Amniotic epithelial cell (primary cell): Measurements from ENCODE around the gene E4F1.
"Not testable (repeated sequence)": the region's sequence is repeated elsewhere in the genome, so short reads cannot be mapped to it uniquely, and the experiment has no call there.

Experiments used
- DNase-seq: peaks from one replicate; pipeline ENCODE4 v3.0.0-alpha.2; 2010; ENCODE audit warnings: low read depth

The E4F1 gene

DNA sequence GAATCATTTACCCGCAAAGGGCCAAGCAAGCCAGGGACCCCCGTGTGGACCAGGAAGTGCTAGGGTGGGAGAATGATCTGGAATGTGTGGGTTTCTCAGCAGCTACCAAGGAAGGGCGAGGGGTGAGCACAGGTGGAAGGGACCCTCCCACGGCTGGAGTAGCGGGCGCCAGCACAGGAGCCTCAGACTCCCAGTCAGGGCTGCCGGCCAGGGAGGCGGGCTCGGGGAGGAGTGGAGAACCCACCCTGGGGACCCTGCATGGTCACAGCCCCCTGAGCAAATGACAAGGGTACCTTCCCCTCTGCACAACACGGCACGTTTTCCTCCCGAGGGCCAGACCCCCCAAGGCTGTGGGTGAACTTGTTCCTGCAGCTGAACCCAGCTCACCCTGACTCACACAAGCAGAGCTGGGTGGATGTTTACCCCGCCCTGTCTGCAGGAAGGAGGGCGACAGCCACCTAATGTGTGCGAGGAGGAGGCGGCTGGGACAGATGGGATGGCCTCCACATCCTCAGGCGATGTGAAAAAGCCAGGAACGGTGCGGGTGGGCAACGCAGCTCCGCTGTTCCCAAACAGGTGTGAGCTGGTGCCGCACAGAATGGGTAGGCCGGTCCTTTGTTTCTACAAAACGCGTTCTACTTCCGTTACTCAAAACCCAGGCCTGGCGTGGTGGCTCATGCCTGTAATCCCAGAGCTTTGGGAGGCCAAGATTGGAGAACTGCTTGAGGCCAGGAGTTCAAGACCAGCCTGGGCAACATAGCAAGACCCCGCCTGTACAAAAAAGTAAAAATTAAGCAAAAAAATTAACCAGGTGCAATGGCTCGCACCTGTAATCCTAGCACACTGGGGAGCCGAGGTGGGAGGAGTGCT lies 21.8 kb downstream of the E4F1 start:
- no peak for DNase-seq

DNA sequence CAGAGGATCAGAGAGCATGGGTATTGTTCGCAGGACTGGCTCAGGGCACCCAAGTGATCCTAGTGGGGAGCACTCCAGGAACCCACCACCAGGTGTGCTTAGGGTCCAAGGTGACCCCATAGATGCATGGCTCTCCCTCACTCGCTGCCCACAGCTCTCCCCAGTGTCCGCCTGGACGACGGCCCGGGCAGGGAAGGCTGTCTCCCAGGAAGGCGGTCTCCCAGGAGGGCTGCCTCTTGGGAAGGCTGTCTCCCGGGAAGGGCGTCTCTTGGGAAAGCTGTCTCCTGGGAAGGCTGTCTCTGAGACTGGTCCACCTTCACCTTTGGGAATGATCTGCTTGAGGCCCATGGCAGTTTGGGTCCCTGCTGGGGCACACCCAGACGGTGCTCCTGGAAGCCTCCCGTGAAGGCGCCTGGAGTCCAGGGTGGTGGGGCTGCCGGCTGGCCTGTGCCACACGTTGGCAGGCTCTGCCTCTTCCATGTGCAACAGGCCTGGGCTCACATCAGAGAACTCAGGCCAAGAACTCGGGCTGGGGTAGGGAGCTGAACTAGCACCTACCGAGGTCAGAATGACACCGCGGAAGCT lies 23.0 kb downstream of the E4F1 start:
- DNase-seq, result no peak

DNA sequence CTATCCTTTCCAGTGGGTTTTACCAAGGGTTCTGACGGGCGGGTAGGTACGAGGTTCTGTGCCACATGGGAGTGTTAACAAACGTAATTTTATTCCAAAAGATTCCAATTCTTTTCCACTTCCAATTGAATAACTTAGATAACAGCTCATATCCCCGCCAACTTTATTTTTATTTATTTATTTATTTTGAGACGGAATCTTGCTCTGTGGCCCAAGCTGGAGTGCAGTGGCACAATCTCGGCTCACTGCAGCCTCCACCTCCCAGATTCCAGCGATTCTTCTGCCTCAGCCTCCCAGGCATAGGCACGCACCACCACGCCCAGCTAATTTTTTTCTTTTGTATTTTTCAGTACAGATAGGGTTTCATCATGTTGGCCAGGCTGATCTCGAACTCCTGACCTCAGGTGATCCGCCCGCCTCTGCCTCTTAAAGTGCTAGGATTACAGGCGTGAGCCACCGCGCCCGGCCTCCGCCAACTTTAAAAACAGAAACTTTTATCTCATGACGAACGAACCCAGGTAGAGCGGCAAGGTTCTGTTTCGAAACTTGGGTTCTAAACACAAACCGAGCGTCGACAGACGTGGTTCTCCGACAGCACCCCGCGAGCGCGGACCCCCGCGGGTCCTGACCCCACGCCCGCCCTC lies 27.4 kb downstream of the E4F1 start:
- peak; percentile 47 for DNase-seq

DNA sequence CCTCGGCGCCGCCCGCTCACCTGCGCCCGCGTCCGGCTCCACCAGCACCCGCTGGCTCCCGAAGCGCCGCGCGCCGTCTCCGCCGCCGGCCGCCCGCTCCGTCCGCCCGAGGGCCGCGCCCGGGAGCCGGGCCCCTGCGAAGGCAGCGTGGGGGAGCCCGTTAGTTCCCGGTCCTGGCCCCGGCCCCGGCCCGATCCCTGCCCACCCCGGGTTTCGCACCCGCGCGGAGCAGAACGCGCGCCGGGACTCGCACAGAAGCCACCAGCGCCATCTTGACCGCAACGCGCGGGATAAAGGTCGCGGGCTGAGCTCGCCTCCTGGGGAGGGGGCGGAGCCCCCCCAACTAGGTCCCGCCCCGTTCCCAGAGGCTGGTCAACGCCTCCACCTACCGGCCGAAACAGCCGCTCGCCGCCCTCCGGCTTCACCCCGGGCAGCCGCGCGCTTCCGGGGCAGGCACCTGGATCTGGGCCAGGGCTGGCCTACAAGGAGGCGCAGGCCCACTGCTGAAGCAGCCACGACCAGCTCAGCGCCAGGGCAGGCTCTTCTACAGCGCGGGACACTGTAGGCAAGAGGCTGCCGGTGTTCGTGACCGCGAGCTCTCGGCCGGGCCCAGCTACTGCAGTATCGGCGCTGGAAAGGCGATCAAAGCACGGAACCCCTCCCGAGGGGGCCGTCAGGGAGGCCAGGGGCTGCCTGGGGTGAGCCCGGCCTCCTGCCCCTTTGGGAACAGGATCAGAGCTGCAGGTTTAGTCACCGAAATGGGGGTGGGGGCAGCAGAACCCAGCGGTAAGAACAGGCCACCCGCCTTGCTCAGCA lies 28.1 kb downstream of the E4F1 start, which contains the start of gene ECI1:
Gene ECI1, minus strand, starts transcription at position 292 of the 816 bp plus-strand sequence. Its CDS starts 21 bp downstream, at position 271.
- DNase-seq, result peak; percentile 92

DNA sequence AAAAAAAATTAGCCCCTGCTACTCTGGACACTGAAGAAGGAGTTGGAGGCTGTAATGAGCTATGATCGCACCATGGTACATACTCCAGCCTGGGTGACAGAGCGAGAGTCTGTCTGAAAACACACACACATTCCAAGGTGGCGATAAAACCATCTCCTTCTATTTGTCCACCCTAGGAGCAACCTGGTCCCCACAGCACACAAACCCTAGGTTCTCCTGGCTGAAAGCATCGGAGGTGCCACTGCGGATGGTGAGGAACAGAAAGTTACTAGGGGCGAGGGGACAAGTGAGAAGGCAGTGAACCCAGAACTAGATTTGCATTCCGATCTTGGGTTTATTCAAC lies 29.4 kb downstream of the E4F1 start:
- peak; percentile 9 for DNase-seq

DNA sequence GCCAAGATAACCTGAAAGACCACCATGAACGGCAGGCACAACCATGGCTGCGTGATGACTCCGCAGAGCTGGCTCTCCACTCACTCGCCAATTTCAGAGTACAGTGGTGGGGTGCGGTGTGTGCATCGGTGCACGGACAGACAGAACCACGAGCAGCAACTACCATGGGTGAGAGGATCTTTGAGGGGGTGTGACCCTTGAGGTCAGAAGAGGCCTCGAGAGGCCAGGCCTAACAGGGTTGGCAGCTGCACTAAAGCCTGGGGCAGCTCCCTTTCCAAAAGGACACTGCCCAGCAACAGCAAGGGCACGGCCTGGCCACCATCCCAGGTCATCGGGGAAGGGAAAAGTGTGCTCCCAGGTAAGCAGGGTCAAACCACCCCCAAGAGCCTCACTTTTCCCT lies 29.9 kb downstream of the E4F1 start:
- no peak for DNase-seq

DNA sequence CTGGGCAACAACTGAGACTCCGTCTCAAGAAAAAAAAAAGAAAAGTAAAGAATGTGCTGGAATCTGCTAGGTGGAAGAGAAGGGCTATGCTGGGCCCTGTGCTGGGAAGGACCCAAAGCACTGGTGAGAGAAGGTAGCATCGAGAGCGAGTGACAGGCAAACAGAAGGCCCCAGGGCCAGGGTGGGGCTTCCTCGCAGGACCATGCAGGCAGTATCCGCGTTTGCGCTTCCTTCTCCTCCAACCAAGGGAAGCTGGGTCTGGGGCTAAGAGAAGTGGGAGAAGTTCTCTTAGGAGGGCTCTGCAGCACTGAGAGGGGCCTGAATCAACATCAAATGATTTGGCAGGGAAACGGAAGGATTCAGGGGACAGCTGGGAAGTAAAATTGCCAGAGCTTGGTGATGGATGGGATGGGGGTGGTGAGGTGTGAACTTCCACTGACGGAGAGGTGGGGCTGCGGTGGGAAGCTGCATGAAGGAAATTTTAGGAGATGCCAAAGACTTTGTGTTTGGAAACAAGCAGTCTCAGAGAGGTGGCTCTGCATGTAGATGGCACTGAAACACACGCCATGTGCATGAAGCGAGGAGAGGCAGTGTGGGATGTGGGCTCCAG lies 33.2 kb downstream of the E4F1 start:
- DNase-seq, result no peak

DNA sequence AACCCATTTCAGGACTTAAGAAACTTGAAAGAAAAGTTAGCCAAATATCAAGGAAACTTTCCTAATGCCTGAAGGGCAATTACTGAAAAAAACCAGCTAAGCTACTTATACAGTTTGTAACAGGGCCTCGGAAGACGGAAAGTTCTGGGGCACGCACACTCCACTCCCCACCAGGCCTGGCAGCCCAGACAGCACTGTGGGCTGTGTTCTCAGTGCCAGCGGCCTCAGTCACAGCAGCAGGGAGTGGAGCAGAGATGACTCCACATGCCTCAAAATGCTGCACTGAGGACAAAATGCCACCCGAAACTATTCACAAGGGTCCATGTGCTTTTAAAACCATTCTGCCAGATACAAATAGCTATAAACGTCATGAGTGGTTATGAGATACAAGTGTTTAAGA lies 34.3 kb downstream of the E4F1 start:
- no peak for DNase-seq

DNA sequence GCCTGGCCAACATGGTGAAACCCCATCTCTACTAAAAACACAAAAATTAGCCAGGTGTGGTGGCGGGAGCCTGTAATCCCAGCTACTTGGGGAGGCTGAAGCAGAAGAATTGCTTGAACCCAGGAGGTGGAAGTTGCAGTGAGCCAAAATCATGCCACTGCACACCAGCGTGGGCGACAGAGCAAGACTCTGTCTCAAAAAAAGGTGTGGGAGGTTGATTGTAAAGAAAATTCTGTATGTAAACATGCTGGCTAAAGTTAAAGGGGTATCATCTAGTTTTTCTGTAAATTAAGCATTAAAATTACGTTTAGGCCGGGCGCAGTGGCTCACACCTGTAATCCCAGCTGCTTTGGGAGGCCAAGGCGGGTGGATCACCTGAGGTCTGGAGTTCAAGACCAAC lies 35.1 kb downstream of the E4F1 start:
- DNase-seq, result not testable (repeated sequence)

DNA sequence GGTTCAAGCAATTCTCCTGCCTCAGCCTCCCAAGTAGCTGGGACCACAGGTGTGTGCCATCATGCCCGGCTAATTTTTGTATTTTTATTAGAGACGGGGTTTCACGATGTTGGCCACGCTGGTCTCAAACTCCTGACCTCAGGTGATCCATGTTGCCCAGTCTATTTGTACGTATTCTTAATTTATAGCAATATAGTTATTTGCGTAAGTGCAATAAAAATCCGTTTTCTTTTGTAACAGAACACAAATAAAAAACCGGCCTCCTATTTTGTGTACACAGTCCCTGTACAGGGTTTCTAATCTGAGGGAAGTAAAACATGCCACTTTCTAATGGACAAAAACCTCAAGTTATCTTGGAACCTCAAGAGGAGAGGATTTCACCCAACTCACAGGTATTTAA lies 36.9 kb downstream of the E4F1 start:
- DNase-seq, result no peak

DNA sequence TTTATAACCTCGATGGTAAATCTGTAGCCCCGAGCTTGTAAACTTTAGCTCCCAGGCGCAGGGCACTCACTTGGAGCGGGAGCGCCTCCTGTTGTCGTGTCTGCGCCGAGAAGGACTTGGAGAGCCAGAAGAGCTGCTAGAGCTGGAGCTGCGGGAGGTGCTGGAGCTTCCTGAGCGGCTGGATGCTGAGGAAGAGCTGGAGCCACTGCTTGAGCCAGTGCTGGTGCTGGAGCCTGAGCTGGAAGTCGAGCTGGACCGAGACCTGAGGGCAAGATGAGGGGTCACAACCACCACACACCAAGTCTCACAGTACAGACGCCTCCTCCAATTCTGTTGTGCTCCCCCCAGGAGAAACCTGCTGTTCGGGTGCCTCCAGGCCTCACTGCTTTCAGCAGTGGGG lies 39.6 kb downstream of the E4F1 start:
- not testable (repeated sequence) for DNase-seq

DNA sequence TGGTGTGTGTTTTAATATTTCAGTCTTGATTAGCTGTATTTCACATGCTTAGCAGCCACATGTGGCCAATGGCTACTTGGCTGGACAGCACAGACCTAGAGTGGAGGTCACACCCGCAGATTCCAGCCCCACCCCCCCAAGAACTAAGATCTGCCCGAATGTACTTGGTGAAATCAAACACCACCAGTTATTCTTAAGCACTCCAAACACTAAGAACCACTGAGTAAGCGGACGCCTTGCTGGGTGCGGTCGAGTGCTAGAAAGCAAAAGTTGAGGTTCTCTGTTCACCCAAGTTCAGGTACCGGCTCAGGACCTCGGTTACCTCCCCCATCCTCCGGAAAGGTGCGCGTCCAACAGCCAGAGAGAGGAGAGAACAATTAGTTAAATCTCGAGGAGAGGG lies 43.5 kb downstream of the E4F1 start:
- DNase-seq, result peak; percentile 18

DNA sequence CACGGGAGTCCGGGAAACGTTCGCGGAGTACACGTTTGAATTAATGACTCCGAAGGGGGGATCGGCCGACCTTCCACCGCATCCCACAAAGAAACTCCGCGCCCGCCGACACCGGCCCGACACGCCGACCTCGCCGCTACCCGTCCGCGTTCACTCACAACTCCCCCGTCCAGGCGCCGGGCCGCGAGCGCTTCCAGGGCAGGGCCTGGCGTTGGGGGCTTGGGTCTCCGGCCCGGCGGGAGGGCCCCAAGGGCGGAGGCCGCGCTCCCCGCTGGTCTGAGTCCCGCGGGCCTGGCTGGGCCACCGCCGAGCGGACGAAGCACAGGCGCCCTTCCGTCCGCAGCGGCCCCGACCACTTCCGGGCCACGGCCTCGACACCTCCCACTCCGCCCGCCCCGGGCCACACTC lies 44.1 kb downstream of the E4F1 start:
- not testable (repeated sequence) for DNase-seq

DNA sequence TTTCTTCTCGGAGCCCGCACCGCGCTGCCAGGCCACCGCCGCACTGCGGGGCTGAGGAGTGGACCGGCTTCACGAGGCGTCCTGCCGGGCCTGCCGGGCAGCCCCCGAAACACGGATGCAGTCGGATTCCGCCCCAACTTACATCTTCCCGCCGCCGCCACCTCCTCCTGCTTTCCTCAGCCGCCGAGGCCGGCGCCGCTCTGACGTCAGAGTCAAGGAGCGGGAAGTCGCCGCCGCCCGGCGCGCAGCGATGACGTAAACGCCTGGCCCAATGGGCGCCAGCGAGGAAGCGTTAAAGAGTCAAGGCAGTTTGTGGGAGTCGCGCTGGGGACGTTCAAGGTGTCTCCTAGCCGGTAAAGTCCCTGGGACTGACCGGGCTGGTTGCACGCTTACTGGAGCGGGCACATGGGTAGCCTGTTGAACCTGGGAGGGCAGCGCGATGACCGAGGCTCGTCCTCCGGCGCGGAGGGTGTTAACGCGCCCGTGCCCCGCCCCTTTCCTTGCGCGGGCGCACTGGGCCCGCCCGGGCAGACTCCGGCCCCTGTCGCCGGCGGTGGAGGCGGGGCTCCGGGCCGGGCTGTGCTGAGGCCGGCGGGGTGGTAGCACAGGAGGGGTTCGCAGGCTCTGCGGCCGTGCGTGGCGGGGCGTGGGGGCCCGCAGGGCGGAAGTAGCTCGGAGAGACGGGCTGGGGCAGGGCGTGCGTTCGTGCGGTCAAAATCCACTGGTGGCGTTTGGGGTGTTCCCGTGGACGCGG lies 44.7 kb downstream of the E4F1 start, which contains the start of gene RNPS1:
Gene RNPS1, minus strand, starts transcription at position 214 of the 754 bp plus-strand sequence. CDS start 3,483 bp downstream, outside the sequence.
- DNase-seq, result peak; percentile 90

DNA sequence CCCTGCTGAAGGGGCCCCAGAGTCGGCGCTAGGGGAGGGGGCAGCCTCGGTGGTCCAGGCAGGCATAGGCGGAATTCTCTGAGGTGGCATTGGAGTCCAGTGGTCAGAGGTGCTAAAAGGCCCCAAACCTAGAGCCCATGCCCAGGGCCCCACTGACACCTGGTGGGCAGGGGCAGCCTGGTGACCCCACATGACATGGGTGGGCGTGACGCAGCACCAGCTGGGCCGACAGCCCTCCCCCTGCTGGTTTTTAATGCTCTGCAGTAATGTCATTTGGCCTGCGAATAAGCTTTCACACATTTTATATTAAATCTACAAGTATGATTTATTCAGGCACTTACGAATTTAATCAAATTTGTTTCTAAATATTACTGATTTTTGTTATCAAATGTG lies 46.7 kb downstream of the E4F1 start:
- DNase-seq, result no peak

DNA sequence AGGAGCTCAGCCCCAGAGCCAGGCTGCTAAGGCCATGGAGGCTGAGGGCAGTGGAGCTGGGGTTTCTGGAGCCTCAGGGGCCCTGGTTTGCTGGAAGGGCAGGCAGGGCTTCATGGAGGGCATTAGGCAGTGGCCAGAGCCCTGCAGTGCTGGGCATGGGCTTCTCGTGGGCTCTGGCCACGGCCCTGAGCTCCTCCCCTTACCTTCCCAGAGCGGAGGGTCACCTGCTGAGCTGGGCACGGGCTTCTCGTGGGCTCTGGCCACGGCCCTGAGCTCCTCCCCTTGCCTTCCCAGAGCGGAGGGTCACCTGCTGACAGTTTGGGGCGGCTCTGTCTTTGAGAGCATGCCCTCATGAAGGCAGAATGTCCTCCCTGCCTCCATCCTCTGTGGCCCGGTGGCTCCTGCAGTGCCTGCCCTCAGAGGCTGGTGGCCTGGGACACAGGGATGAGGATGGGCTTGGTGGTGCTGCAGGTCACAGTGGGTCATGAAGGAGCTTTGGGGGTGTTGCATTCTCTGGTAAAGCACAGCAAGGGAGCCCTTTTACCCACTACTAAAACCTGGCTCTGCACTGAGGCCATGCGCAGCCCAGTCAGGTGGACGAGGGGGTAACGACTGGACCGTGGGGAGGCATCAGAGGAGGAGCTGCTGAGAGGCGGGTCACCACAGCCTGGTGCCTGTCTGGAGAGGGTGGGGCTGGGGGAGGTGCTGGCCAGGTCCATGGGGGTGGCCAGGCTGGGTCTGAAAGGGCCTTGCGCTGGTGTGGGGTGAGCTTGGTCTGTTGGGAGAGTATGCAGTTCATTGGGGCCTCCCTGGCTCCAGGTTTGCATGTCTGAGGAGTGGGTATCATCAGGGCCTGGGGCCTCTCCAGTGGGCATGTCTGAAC lies 47.4 kb downstream of the E4F1 start:
- DNase-seq, result no peak

DNA sequence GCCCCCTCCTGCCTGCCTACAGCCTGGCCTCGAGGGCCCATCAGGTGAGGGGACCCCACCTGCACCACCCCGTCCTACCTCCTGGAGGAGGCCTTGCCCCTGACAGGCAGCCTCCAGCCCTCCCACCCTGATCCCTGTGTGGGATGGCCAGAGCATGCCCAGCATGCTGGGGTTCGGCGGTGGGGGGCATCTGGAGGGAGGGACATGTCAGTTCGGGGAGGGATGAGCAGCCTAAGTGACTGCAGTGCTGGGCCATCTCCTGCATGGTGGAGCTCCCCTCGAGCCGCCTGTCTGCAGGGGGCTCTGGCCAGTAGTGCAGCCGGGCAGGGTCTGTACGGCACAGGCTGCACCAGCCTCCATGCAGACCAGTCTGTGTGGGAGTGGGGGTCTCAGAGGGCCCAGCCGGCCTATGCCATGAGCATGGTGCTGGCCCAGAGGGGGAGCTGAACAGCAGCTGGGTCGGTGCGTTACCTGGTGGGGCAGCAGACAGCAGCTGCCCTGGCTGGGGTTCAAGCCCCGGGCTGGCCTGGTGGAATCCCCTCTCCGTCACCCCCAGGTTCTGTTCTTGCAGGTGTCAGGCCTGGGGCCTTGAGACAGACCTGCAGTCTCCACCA lies 48.6 kb downstream of the E4F1 start:
- DNase-seq, result no peak

DNA sequence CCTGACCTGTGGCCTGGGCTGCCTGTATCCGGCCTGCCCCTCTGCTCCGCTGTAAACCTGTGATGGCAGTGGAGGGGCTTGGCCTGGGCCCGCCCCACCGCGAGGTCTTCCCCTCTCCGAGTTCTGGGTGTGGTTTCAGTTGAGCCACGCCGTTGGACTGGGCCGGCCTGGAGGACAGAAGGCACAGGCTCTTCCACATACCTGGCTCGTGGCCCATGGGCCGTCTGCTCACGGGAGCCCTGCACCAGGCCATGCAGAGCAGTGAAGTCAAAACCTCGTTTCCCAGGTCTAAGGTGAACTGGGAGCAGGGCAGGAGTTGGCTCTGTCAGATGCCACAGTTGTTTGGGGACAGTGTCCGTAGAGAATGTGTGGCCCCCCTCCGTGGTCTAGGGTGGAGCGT lies 50.1 kb downstream of the E4F1 start:
- no peak for DNase-seq

DNA sequence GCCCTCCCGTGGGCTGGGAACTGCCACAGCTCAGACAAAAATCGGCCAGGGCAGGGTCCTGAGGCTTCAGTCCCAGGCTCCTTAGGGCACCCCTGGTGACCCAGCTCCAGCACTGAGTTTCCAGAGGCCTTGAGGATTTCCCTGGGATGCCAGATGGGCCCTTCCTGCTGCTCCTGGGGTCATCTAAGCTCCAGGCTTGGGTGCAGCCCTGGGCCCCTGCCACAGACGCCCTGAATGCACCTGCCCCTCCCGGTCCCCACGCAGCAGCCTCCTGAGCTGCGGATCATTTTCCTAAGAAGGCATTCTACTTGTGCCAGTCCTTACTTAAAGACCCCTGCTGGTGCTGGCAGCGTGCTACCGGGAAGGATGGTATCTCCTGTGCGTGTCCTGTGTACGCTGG lies 50.5 kb downstream of the E4F1 start:
- DNase-seq, result no peak
